ENCODE results near the gene MGAT5B. TPM values are rescaled to one million over a fixed set of nuclear protein-coding genes. Genes with fewer than 3 reads are reported as not detected.

Gene MGAT5B
- 0.06 and 0.40 TPM in 2 replicates for total RNA-seq

DNA sequence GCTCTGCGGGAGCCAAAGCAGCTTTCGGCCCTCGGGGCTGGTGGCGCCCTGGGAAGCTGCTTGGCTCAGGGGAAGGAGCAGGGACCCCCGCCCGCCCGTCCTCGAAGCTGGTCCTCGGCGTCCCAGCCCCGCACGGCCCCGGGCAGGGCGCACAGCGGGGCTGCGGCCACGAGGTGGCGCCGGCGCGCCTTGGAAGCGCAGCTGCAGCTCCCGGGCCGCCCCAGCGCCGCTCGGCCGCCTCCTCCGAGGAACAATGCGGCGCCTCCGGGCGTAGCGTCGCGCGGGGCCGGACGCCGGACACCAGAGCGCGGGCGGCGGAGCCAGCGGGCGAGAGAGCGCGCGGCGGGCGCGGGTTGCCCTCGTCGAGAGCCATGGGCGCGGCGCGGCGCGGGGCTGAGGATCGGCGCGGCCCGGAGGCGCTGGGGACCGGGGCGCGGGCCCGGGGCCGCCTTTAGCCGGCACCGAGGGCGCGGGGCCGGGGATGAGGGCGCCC, at the start of gene MGAT5B:
TSS of gene MGAT5B (plus strand) at position 229 of the 493 bp plus-strand sequence. CDS start 626 bp downstream, outside the sequence.

Other genes with a start within 250 kb of the MGAT5B start
- gene ST6GALNAC1, start 224.6 kb upstream of the MGAT5B start, total RNA-seq, result not detected in 2 replicates
- gene MXRA7, start 157.4 kb upstream of the MGAT5B start, total RNA-seq, result 171 and 205 TPM in 2 replicates
- 19.4 and 21.2 TPM in 2 replicates for gene JMJD6, start 141.8 kb upstream of the MGAT5B start, total RNA-seq
- 22.9 and 24.7 TPM in 2 replicates for gene METTL23, start 141.6 kb upstream of the MGAT5B start, total RNA-seq
- 122 and 157 TPM in 2 replicates for gene SRSF2, start 131.1 kb upstream of the MGAT5B start, total RNA-seq
- 34.5 and 39.1 TPM in 2 replicates for gene MFSD11, start 130.3 kb upstream of the MGAT5B start, total RNA-seq

Measured in aortic smooth muscle cell (primary cell).